ENCODE data around the gene APOA4. TPM values are rescaled to one million over a fixed set of nuclear protein-coding genes. Genes with fewer than 3 reads are reported as not detected.

The APOA4 gene
- total and polyA plus RNA-seq, 9 of the 15 experiments (the other 6 are each of a cell fraction or from before 2014, with no cell fraction given) = 0.07 TPM; not detected in 8

GRCh38 chr11:116831790-116832349 is 8.8 kb upstream of the APOA4 start:
- WGBS (ENCODE audit: insufficient coverage, low coverage, missing lambda C conversion rate) = 12% methylated on average over 7 of the region's 7 CpGs
- TF ChIP-seq XRCC4 (IDR thresholded peaks at IDR 0.05; ENCODE audit: extremely low read depth, insufficient read depth, insufficient read length) (no peak), ZNF311 (CRISPR knock-in tag; IDR thresholded peaks at IDR 0.05) (no peak), ZNF764 (CRISPR knock-in tag; IDR thresholded peaks at IDR 0.05; ENCODE audit: low read depth) (no peak)
- Histone ChIP-seq H4K20me1 (replicated peaks; ENCODE audit: control insufficient read depth, insufficient read depth, low read length) (no peaks in the 10 kb centered on the region), H3K9ac (ENCODE audit: insufficient read depth in 1 of 2, low read depth in 2 of 2, low read length in 2 of 2) (no peak overlapping the region), H3K9me1 (ENCODE audit: control insufficient read depth, insufficient read depth, low read length) (no peaks in the 10 kb centered on the region), H2AFZ (ENCODE audit: low read depth, low read length) (no peak overlapping the region), H3K36me3 (ENCODE audit: control insufficient read depth, insufficient read depth, low read length) (no peaks in the 10 kb centered on the region), H3K4me2 (ENCODE audit: insufficient read depth, low read length) (no peak overlapping the region), H3K4me1 (replicated peaks in 1 of 2; ENCODE audit: control insufficient read depth in 2 of 2, insufficient read depth in 2 of 2, low read length in 2 of 2) (peaks cover 8 to 37% of the 10 kb centered on the region in 2 experiments; a peak in 3 of 5 replicates), H3K4me3 (no peak overlapping the region), H3K27me3 (ENCODE audit: control insufficient read depth in 2 of 2, insufficient read depth in 2 of 2, low read length in 2 of 2) (peaks cover 0 to 7% of the 10 kb centered on the region in 2 experiments; a peak in 2 of 5 replicates), H3K9me3 (replicated peaks; ENCODE audit: control insufficient read depth, insufficient read depth, low read depth, low read length) (no peaks in the 10 kb centered on the region), H3K27ac (ENCODE audit: extremely low read depth, low read depth, low read length) (no peak overlapping the region), H3K79me2 (ENCODE audit: control insufficient read depth, insufficient read depth, low read length) (no peaks in the 10 kb centered on the region)
- no TSS peak for BruUV-seq (replicated peaks)
- CTCF ChIA-PET (ENCODE audit: low intra/inter-chr PET ratio) = no interaction called here
- POLR2A ChIA-PET = no interaction called here
- ATAC-seq = no peak
- FAIRE-seq = no peak
- intact Hi-C loops (cut with micrococcal nuclease) (loop anchor here (10.0 kb wide), 1 partner anchor 97 kb away; no protein-coding TSS in a partner anchor), in situ Hi-C loops (cut with MboI) (no loop called here)
- DNase-seq (ENCODE audit: extremely low read depth in 1 of 4, low spot score in 3 of 4) = no peak

- Histone ChIP-seq H3K9me3 (replicated peaks; ENCODE audit: control insufficient read depth, insufficient read depth, low read depth, low read length) (no peaks in the 10 kb centered on the region), H2AFZ (ENCODE audit: low read depth, low read length) (no peak overlapping the region), H3K4me3 (no peak overlapping the region), H4K20me1 (replicated peaks; ENCODE audit: control insufficient read depth, insufficient read depth, low read length) (no peaks in the 10 kb centered on the region), H3K9me1 (ENCODE audit: control insufficient read depth, insufficient read depth, low read length) (no peaks in the 10 kb centered on the region), H3K4me2 (ENCODE audit: insufficient read depth, low read length) (no peak overlapping the region), H3K27me3 (ENCODE audit: control insufficient read depth in 2 of 2, insufficient read depth in 2 of 2, low read length in 2 of 2) (peaks cover 0 to 7% of the 10 kb centered on the region in 2 experiments; a peak in 2 of 5 replicates), H3K79me2 (ENCODE audit: control insufficient read depth, insufficient read depth, low read length) (no peaks in the 10 kb centered on the region), H3K9ac (ENCODE audit: insufficient read depth in 1 of 2, low read depth in 2 of 2, low read length in 2 of 2) (no peak overlapping the region), H3K27ac (ENCODE audit: extremely low read depth, low read depth, low read length) (no peak overlapping the region), H3K36me3 (ENCODE audit: control insufficient read depth, insufficient read depth, low read length) (no peaks in the 10 kb centered on the region), H3K4me1 (replicated peaks in 1 of 2; ENCODE audit: control insufficient read depth in 2 of 2, insufficient read depth in 2 of 2, low read length in 2 of 2) (peaks cover 8 to 34% of the 10 kb centered on the region in 2 experiments; a peak in 4 of 5 replicates)
- TF ChIP-seq HMGXB4 (CRISPR knock-in tag; IDR thresholded peaks at IDR 0.05) (no peak), SMARCE1 (IDR thresholded peaks at IDR 0.05) (no peak), MXI1 (IDR thresholded peaks at IDR 0.05; ENCODE audit: low read depth, low read length) (no peak)
- no TSS peak for BruUV-seq (replicated peaks)
- in situ Hi-C loops (cut with MboI) = no loop called here
- ChIA-PET POLR2A (interaction anchor here (0.6 to 1.6 kb wide), 2 partner anchors 9 to 390 kb away, joined by 3 to 6 read pairs; no protein-coding TSS in a partner anchor), CTCF (ENCODE audit: low intra/inter-chr PET ratio) (no interaction called here)
- intact Hi-C loops (cut with micrococcal nuclease) = loop anchor here (10.0 kb wide), 1 partner anchor 96 kb away; no protein-coding TSS in a partner anchor
- DNase-seq (ENCODE audit: extremely low read depth in 1 of 4, low spot score in 3 of 4) = no peak
- WGBS (ENCODE audit: insufficient coverage, low coverage, missing lambda C conversion rate) = 26% methylated on average over 12 of the region's 17 CpGs
- no peak for ATAC-seq
- no peak for FAIRE-seq
Observed at GRCh38 chr11:116830184-116830912, 7.2 kb upstream of the APOA4 start.
